Kidney (tissue), 14 donors: ENCODE results near the gene PRR19. TPM values are rescaled to one million over a fixed set of nuclear protein-coding genes. Genes with fewer than 3 reads are reported as not detected.

ENCODE experiments used
- DNase-seq, 5 donors: peaks; one replicate each; pipeline ENCODE4 v3.0.0-alpha.2; 2013 to 2020
- FAIRE-seq: peaks from 2 replicates; lab custom pipeline; 2012; peaks lifted over from hg19 to GRCh38; lab: Jason Lieb, UNC
- H3K27ac ChIP-seq, 2 donors: one replicate each; pipeline ENCODE4 v1.7.0; 2013; ENCODE audit warnings: low read depth in 2 of 2, low read length in 2 of 2, inconsistent platforms in 1 of 2
- H3K27me3 ChIP-seq: one replicate; pipeline ENCODE4 v1.7.1; 2013; ENCODE audit warnings: low read length, inconsistent platforms; ENCODE audit not compliant: control insufficient read depth, insufficient read depth
- H3K36me3 ChIP-seq, 3 donors: one replicate each; pipeline versions ENCODE4 v1.7.0 to v1.7.1; 2013; ENCODE audit warnings: low read length in 3 of 3, control low read depth in 1 of 3, inconsistent platforms in 1 of 3; ENCODE audit not compliant: insufficient read depth in 3 of 3, control insufficient read depth in 2 of 3
- H3K4me1 ChIP-seq, 3 donors: one replicate each; pipeline versions ENCODE4 v1.7.0 to v1.7.1; 2013; ENCODE audit warnings: low read length in 3 of 3, inconsistent platforms in 1 of 3, low read depth in 1 of 3; ENCODE audit not compliant: control insufficient read depth in 2 of 3, insufficient read depth in 2 of 3
- H3K4me3 ChIP-seq, 3 donors: one replicate each; pipeline versions ENCODE4 v1.7.0 to v1.8.1; 2013; ENCODE audit warnings: low read length in 3 of 3, control low read depth in 1 of 3, inconsistent platforms in 1 of 3
- H3K9ac ChIP-seq, 3 donors: one replicate each; pipeline versions ENCODE4 v1.7.0 to v1.7.1; 2013; ENCODE audit warnings: low read length in 3 of 3, control low read depth in 1 of 3, inconsistent platforms in 1 of 3
- H3K9me3 ChIP-seq, 3 donors: one replicate each; pipeline versions ENCODE4 v1.7.0 to v1.7.1; 2013; ENCODE audit warnings: low read length in 3 of 3, control low read depth in 1 of 3, inconsistent platforms in 1 of 3; ENCODE audit not compliant: control insufficient read depth in 2 of 3, insufficient read depth in 1 of 3
- intact Hi-C: fragments of 100-400 bp; cut with DNase I; formaldehyde crosslinking; loops from one replicate; pipeline ENCODE4 v1.11.1; 2022
- polyA plus RNA-seq: library from polyadenylated mRNA; stranded (reverse); fragments of 350-450 nt; fragmentation: Illumina TruSeq; extraction: RNeasy Lipid Tissue Mini Kit (QIAGEN cat#74804); gene quantifications from one replicate; pipeline ENCODE4 v1.2.3, GENCODE V29; 2014; ENCODE audit warnings: low read depth, low replicate concordance; ENCODE audit not compliant: insufficient read depth
- total RNA-seq: library from RNA; stranded (reverse); fragmentation: NEBNext Ultra II Directional; extraction: Animal tissue kit (Norgen Biotek cat#: 25700); gene quantifications from one replicate; pipeline ENCODE4 v1.2.1, GENCODE V29; 2021
- TF ChIP-seq, protein P1 (sequence below): IDR thresholded peaks from 3 replicates; pipeline ENCODE4 v1.5.1; 2012; ENCODE audit warnings: mild to moderate bottlenecking, moderate library complexity, borderline replicate concordance; ENCODE audit not compliant: insufficient read depth; ENCODE audit errors: extremely low read depth
- donor health status: control.
- donor health status: control.
- donor health status: control.
- donor health status: control.
- donor health status: control.
- donor health status: DM: yes; HTN: yes; CAD: no.
- donor health status: Normal renal cell carcinoma (clear cell type).

PRR19 gene
- total and polyA plus RNA-seq, 2 donors from 2014 or later = 0.47 to 0.71 TPM

DNA sequence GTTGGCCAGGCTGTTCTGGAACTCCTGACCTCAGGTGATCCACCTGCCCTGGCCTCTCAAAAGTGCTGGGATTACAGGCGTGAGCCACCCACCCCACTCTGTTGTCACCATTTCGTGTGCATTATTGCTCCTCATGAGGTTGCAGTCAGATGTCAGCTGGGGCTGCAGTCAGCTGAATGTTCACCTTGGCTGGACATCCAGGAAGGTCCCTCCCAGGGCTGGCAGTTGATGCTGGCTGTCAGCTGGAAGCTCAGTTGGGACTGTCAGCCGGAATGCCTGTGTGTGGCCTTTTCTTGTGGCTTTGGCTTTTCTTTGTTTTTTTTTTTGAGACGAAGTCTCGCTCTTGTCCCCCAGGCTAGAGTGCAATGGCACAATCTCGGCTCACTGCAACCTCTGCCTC lies 30.1 kb downstream of the PRR19 start:
- peaks cover 0 to 6% (median 4%) of the 10 kb centered on the region in 3 donors for H3K36me3 ChIP-seq
- peaks cover 0 to 1% (median 0%) of the 10 kb centered on the region in 3 donors for H3K4me1 ChIP-seq
- H3K9ac ChIP-seq = no peak overlapping the region
- TF ChIP-seq, protein P1, sequence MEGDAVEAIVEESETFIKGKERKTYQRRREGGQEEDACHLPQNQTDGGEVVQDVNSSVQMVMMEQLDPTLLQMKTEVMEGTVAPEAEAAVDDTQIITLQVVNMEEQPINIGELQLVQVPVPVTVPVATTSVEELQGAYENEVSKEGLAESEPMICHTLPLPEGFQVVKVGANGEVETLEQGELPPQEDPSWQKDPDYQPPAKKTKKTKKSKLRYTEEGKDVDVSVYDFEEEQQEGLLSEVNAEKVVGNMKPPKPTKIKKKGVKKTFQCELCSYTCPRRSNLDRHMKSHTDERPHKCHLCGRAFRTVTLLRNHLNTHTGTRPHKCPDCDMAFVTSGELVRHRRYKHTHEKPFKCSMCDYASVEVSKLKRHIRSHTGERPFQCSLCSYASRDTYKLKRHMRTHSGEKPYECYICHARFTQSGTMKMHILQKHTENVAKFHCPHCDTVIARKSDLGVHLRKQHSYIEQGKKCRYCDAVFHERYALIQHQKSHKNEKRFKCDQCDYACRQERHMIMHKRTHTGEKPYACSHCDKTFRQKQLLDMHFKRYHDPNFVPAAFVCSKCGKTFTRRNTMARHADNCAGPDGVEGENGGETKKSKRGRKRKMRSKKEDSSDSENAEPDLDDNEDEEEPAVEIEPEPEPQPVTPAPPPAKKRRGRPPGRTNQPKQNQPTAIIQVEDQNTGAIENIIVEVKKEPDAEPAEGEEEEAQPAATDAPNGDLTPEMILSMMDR = no peak
- intact Hi-C loops = no loop called here
- FAIRE-seq (no peak), DNase-seq (no peak)
- no peak overlapping the region for H3K27ac ChIP-seq
- H3K4me3 ChIP-seq = no peak overlapping the region
- H3K9me3 ChIP-seq = no peaks in the 10 kb centered on the region
- H3K27me3 ChIP-seq = no peaks in the 10 kb centered on the region

DNA sequence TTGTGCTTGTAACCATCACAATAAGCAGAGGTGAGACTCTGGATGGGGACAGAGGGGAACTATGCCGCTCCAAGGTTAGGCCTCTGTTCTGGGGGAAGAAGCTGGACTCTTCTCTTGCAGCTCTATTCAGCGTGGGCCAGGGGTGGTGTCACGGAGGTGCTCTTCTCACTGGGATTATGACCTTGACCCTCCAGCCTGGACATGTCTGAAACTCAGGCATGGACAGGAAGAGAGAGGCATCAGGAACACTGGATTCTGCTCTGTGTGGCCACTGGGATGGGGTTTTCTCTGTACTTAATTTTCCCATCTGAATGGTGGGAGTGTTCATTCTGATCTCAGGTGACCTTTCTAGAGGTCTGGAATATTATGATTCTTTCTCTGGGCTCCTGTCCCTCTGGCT lies 31.1 kb downstream of the PRR19 start:
- DNase-seq (no peak), FAIRE-seq (no peak)
- H3K4me1 ChIP-seq = no peaks in the 10 kb centered on the region
- TF ChIP-seq, protein P1 = no peak
- intact Hi-C loops = no loop called here
- H3K9me3 ChIP-seq = no peaks in the 10 kb centered on the region
- H3K9ac ChIP-seq = no peak overlapping the region
- peaks cover 0 to 6% (median 4%) of the 10 kb centered on the region in 3 donors for H3K36me3 ChIP-seq
- no peak overlapping the region for H3K4me3 ChIP-seq
- H3K27ac ChIP-seq = no peak overlapping the region
- no peaks in the 10 kb centered on the region for H3K27me3 ChIP-seq

DNA sequence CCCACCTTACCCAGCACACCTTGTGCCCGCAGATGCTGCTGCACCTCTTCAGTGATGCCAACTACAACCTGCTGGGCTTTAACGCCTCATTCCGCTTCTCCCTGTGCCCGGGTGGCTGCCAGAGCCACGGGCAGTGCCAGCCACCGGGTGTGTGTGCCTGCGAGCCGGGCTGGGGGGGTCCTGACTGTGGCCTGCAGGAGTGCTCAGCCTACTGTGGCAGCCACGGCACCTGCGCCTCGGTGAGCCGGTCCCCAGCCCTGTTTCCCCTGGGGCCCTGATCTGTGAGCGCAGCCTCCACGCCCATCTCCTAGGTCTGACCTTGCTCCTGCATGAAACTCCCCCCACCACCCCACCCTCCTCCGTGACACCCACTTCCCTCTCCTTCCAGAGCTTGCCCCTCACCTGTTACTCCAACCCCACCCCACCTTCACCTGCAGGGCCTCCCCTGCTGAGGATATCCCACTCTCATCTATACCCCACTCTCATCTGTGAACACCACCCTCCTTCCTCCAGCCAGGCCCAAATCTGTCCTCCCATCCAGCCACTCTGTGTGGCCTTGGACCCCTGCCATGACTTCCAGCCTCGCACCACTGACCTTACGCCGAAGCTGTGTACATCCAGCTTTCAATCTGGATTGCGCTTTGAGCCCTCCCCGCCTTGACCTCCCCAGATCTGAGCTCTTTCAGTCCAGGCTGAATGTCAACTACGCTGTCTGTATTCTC lies 32.2 kb downstream of the PRR19 start:
- H3K36me3 ChIP-seq = peaks cover 0 to 6% (median 4%) of the 10 kb centered on the region in 3 donors
- no peak overlapping the region for H3K4me3 ChIP-seq
- TF ChIP-seq, protein P1 = no peak
- H3K27me3 ChIP-seq = no peaks in the 10 kb centered on the region
- no peaks in the 10 kb centered on the region for H3K4me1 ChIP-seq
- intact Hi-C loops = no loop called here
- no peak overlapping the region for H3K9ac ChIP-seq
- H3K9me3 ChIP-seq = no peaks in the 10 kb centered on the region
- no peak overlapping the region for H3K27ac ChIP-seq
- DNase-seq = no peak
- FAIRE-seq = no peak
